GM23338 (cell line): ENCODE data around the gene TREM2.

ENCODE experiments used
- CREB1 ChIP-seq: fragments of 250-450 bp; sonication (Bioruptor Pico); IDR thresholded peaks from 2 replicates; pipeline ENCODE4 v1.5.0; 2020; ENCODE audit warnings: low read depth, mild to moderate bottlenecking, moderate library complexity
- ETS1 ChIP-seq: IDR thresholded peaks from 2 replicates; pipeline ENCODE4 v1.6.1; 2016; ENCODE audit warnings: antibody characterized with exemption
- EZH2 ChIP-seq: fragments of 200-600 bp; sonication (generic); IDR thresholded peaks from one replicate; pipeline ENCODE4 v1.8.0; 2017; ENCODE audit warnings: antibody characterized with exemption, mild to moderate bottlenecking, low read depth; ENCODE audit not compliant: unreplicated experiment
- EZH2phosphoT487 ChIP-seq: fragments of 200-600 bp; sonication (generic); IDR thresholded peaks from one replicate; pipeline ENCODE4 v1.8.1; 2018; ENCODE audit warnings: antibody characterized with exemption; ENCODE audit not compliant: unreplicated experiment
- JUNB ChIP-seq: IDR thresholded peaks from one replicate; pipeline ENCODE4 v1.6.1; 2016; ENCODE audit warnings: antibody characterized with exemption; ENCODE audit not compliant: unreplicated experiment
- POLR2AphosphoS5 ChIP-seq: IDR thresholded peaks from 2 replicates; pipeline ENCODE4 v1.6.1; 2016; ENCODE audit warnings: antibody characterized with exemption, low read depth
- TF ChIP-seq, protein P1 (sequence below), 2 experiments: fragments of 200-600 bp in 1 of 2; sonication (generic) in 1 of 2; conservative IDR thresholded peaks; 2 replicates each; pipeline versions ENCODE4 v1.5.1 to v1.6.1; 2016 to 2017; ENCODE audit warnings: antibody characterized with exemption in 2 of 2, low read depth in 2 of 2, mild to moderate bottlenecking in 2 of 2, moderate library complexity in 1 of 2

DNA sequence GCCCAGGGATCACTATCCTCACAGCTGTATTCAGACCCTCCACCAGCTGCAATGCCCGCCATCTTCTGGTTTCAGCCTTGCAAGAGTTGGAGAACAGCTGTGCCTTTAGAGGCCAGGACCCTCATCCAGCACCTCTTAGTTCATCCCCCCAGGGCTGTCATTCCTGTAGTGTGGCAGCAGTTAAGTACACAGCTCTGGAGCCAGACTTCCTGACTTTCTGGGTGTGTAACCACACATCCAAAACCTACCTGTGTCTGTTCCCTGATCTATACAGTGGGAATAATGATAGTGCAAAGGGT is 452 bp upstream of the TREM2 start:
- TF ChIP-seq, protein P1, sequence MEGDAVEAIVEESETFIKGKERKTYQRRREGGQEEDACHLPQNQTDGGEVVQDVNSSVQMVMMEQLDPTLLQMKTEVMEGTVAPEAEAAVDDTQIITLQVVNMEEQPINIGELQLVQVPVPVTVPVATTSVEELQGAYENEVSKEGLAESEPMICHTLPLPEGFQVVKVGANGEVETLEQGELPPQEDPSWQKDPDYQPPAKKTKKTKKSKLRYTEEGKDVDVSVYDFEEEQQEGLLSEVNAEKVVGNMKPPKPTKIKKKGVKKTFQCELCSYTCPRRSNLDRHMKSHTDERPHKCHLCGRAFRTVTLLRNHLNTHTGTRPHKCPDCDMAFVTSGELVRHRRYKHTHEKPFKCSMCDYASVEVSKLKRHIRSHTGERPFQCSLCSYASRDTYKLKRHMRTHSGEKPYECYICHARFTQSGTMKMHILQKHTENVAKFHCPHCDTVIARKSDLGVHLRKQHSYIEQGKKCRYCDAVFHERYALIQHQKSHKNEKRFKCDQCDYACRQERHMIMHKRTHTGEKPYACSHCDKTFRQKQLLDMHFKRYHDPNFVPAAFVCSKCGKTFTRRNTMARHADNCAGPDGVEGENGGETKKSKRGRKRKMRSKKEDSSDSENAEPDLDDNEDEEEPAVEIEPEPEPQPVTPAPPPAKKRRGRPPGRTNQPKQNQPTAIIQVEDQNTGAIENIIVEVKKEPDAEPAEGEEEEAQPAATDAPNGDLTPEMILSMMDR (conservative IDR thresholded peaks at IDR 0.05; ENCODE audit: low read depth in 2 of 2): no peak
- TF ChIP-seq POLR2AphosphoS5: no peak
- no peak for TF ChIP-seq CREB1 (CRISPR knock-in tag)
- TF ChIP-seq EZH2phosphoT487: no peak
- TF ChIP-seq ETS1: no peak
- TF ChIP-seq EZH2: no peak
- no peak for TF ChIP-seq JUNB
